Immature natural killer cell (primary cell): ENCODE data around the gene IFIT3. TPM values are rescaled to one million over a fixed set of nuclear protein-coding genes. Genes with fewer than 3 reads are reported as not detected.

ENCODE experiments used
- DNase-seq, 3 donors: peaks; one replicate each; pipeline ENCODE4 v3.0.0; 2022; ENCODE audit warnings: mixed read lengths in 1 of 3
- H3K27ac Mint-ChIP-seq, 6 donors: one replicate each; pipeline ENCODE4 v1.8.0; 2020; ENCODE audit warnings: mixed read lengths in 6 of 6, mild to moderate bottlenecking in 5 of 6, inconsistent platforms in 4 of 6, moderate library complexity in 3 of 6
- H3K27me3 Mint-ChIP-seq, 3 donors: one replicate each; pipeline ENCODE4 v1.8.0; 2020 to 2021; ENCODE audit warnings: low read depth in 3 of 3, mild to moderate bottlenecking in 3 of 3, mixed read lengths in 3 of 3, moderate library complexity in 3 of 3, inconsistent platforms in 1 of 3
- H3K36me3 Mint-ChIP-seq, 3 donors: one replicate each; pipeline ENCODE4 v1.8.0; 2020; ENCODE audit warnings: mixed read lengths in 3 of 3, inconsistent platforms in 2 of 3, mild to moderate bottlenecking in 2 of 3
- H3K4me1 Mint-ChIP-seq, 2 donors: one replicate each; pipeline ENCODE4 v1.8.0; 2020; ENCODE audit warnings: inconsistent platforms in 2 of 2, mild to moderate bottlenecking in 2 of 2, mixed read lengths in 2 of 2, moderate library complexity in 1 of 2
- H3K4me3 Mint-ChIP-seq, 5 donors: one replicate each; pipeline ENCODE4 v1.8.0; 2020; ENCODE audit warnings: mild to moderate bottlenecking in 5 of 5, mixed read lengths in 5 of 5, inconsistent platforms in 3 of 5, moderate library complexity in 3 of 5
- H3K9me3 Mint-ChIP-seq, 6 donors: one replicate each; pipeline ENCODE4 v1.8.0; 2020; ENCODE audit warnings: mild to moderate bottlenecking in 6 of 6, mixed read lengths in 6 of 6, inconsistent platforms in 4 of 6, moderate library complexity in 3 of 6
- polyA plus RNA-seq, 3 donors: library from polyadenylated mRNA; unstranded; fragments of 300-500 nt; fragmentation: Illumina TruSeq; gene quantifications; one replicate each; pipeline ENCODE4 v1.2.3, GENCODE V29; 2021

IFIT3 gene
- polyA plus RNA-seq, 3 donors from 2014 or later: 8.2 to 23.8 (median 12.5) TPM

GRCh38 chr10:89360157-89360556, 32.4 kb downstream of the IFIT3 start:
- H3K27ac Mint-ChIP-seq: no peak overlapping the region
- no peaks in the 10 kb centered on the region for H3K4me1 Mint-ChIP-seq
- DNase-seq: no peak
- no peak overlapping the region for H3K4me3 Mint-ChIP-seq
- H3K27me3 Mint-ChIP-seq: peaks cover 0 to 5% (median 2%) of the 10 kb centered on the region in 3 donors
- H3K36me3 Mint-ChIP-seq: peaks cover 0 to 6% (median 0%) of the 10 kb centered on the region in 3 donors
- H3K9me3 Mint-ChIP-seq: no peaks in the 10 kb centered on the region

GRCh38 chr10:89362929-89363328, 35.1 kb downstream of the IFIT3 start:
- Mint-ChIP-seq H3K4me3 (no peak overlapping the region), H3K4me1 (peaks cover 10 to 13% of the 10 kb centered on the region in 2 donors), H3K9me3 (no peaks in the 10 kb centered on the region), H3K36me3 (peaks cover 0 to 6% (median 0%) of the 10 kb centered on the region in 3 donors), H3K27me3 (peaks cover 0 to 8% (median 2%) of the 10 kb centered on the region in 3 donors), H3K27ac (no peak overlapping the region)
- DNase-seq: no peak

- Mint-ChIP-seq H3K27me3 (peaks cover 0 to 8% (median 2%) of the 10 kb centered on the region in 3 donors), H3K4me1 (peaks cover 18 to 23% of the 10 kb centered on the region in 2 donors)
Measured at GRCh38 chr10:89363729-89364442, 36.1 kb downstream of the IFIT3 start.

GRCh38 chr10:89364531-89364930, 36.7 kb downstream of the IFIT3 start:
- peaks cover 0 to 6% (median 0%) of the 10 kb centered on the region in 3 donors for H3K36me3 Mint-ChIP-seq
- peaks cover 23 to 29% of the 10 kb centered on the region in 2 donors for H3K4me1 Mint-ChIP-seq
- H3K27ac Mint-ChIP-seq: no peak overlapping the region
- no peaks in the 10 kb centered on the region for H3K9me3 Mint-ChIP-seq
- H3K4me3 Mint-ChIP-seq: no peak overlapping the region
- H3K27me3 Mint-ChIP-seq: peaks cover 0 to 6% (median 2%) of the 10 kb centered on the region in 3 donors
- no peak for DNase-seq

More at GRCh38 chr10:89363729-89364442, 36.1 kb downstream of the IFIT3 start:
- no peak overlapping the region for H3K4me3 Mint-ChIP-seq
- no peak for DNase-seq
- no peak overlapping the region for H3K27ac Mint-ChIP-seq
- peaks cover 0 to 6% (median 0%) of the 10 kb centered on the region in 3 donors for H3K36me3 Mint-ChIP-seq
- no peaks in the 10 kb centered on the region for H3K9me3 Mint-ChIP-seq

GRCh38 chr10:89367529-89367928, 39.7 kb downstream of the IFIT3 start:
- H3K9me3 Mint-ChIP-seq: no peaks in the 10 kb centered on the region
- H3K27me3 Mint-ChIP-seq: peaks cover 0 to 6% (median 4%) of the 10 kb centered on the region in 3 donors
- peak; percentile 66 to 77 (median 71) for DNase-seq
- peaks cover 23 to 29% of the 10 kb centered on the region in 2 donors for H3K4me1 Mint-ChIP-seq
- peak overlapping the region; percentile 7 to 77 (median 56) for H3K27ac Mint-ChIP-seq
- H3K36me3 Mint-ChIP-seq: no peaks in the 10 kb centered on the region
- peak overlapping the region; percentile 3 to 64 (median 15) for H3K4me3 Mint-ChIP-seq

GRCh38 chr10:89368129-89368528, 40.3 kb downstream of the IFIT3 start:
- Mint-ChIP-seq H3K4me3 (peak overlapping the region in 3 of 5 donors; percentile 3 to 64 (median 52)), H3K4me1 (peaks cover 23 to 29% of the 10 kb centered on the region in 2 donors), H3K27ac (peak overlapping the region; percentile 7 to 77 (median 56)), H3K36me3 (no peaks in the 10 kb centered on the region), H3K27me3 (peaks cover 0 to 6% (median 6%) of the 10 kb centered on the region in 3 donors), H3K9me3 (no peaks in the 10 kb centered on the region)
- DNase-seq: no peak

GRCh38 chr10:89369156-89370105, 41.6 kb downstream of the IFIT3 start:
- DNase-seq: no peak
- H3K27ac Mint-ChIP-seq: peak overlapping the region in 1 of 6 donors; percentile 67
- peaks cover 0 to 6% (median 6%) of the 10 kb centered on the region in 3 donors for H3K27me3 Mint-ChIP-seq
- H3K4me1 Mint-ChIP-seq: peaks cover 23 to 29% of the 10 kb centered on the region in 2 donors
- peak overlapping the region in 1 of 5 donors; percentile 1 for H3K4me3 Mint-ChIP-seq
- no peaks in the 10 kb centered on the region for H3K36me3 Mint-ChIP-seq
- no peaks in the 10 kb centered on the region for H3K9me3 Mint-ChIP-seq

- DNase-seq: no peak
- H3K27ac Mint-ChIP-seq: no peak overlapping the region
- H3K9me3 Mint-ChIP-seq: no peaks in the 10 kb centered on the region
- no peak overlapping the region for H3K4me3 Mint-ChIP-seq
- H3K4me1 Mint-ChIP-seq: peaks cover 23 to 29% of the 10 kb centered on the region in 2 donors
- H3K36me3 Mint-ChIP-seq: no peaks in the 10 kb centered on the region
- peaks cover 2 to 6% (median 6%) of the 10 kb centered on the region in 3 donors for H3K27me3 Mint-ChIP-seq
Measured at GRCh38 chr10:89371079-89371478, 43.3 kb downstream of the IFIT3 start.

- Mint-ChIP-seq H3K36me3 (no peaks in the 10 kb centered on the region), H3K4me3 (no peak overlapping the region), H3K27me3 (peaks cover 2 to 6% (median 6%) of the 10 kb centered on the region in 3 donors), H3K27ac (no peak overlapping the region), H3K4me1 (peaks cover 20 to 26% of the 10 kb centered on the region in 2 donors), H3K9me3 (no peaks in the 10 kb centered on the region)
- DNase-seq: no peak
Measured at GRCh38 chr10:89371987-89372386, 44.2 kb downstream of the IFIT3 start.

GRCh38 chr10:89373916-89374711, 46.3 kb downstream of the IFIT3 start:
- Mint-ChIP-seq H3K4me1 (peaks cover 3 to 5% of the 10 kb centered on the region in 2 donors), H3K36me3 (no peaks in the 10 kb centered on the region), H3K9me3 (no peaks in the 10 kb centered on the region), H3K4me3 (no peak overlapping the region), H3K27me3 (peaks cover 2 to 6% (median 4%) of the 10 kb centered on the region in 3 donors), H3K27ac (no peak overlapping the region)
- no peak for DNase-seq

GRCh38 chr10:89374713-89375141, 46.9 kb downstream of the IFIT3 start:
- no peak for DNase-seq
- no peak overlapping the region for H3K4me3 Mint-ChIP-seq
- H3K9me3 Mint-ChIP-seq: no peaks in the 10 kb centered on the region
- H3K27ac Mint-ChIP-seq: no peak overlapping the region
- H3K36me3 Mint-ChIP-seq: no peaks in the 10 kb centered on the region
- H3K4me1 Mint-ChIP-seq: no peaks in the 10 kb centered on the region
- peaks cover 2 to 6% (median 4%) of the 10 kb centered on the region in 3 donors for H3K27me3 Mint-ChIP-seq

GRCh38 chr10:89377705-89378637, 50.2 kb downstream of the IFIT3 start, which contains the start of gene IFIT1B:
Gene IFIT1B, plus strand, starts transcription at chr10:89378056. Its CDS starts 80 bp downstream, at chr10:89378136.
- Mint-ChIP-seq H3K4me3 (no peak within 1 kb of the TSS), H3K4me1 (no peaks in the 10 kb centered on the region), H3K36me3 (no peaks in the 10 kb centered on the region), H3K9me3 (no peaks in the 10 kb centered on the region), H3K27me3 (peaks cover 0 to 2% (median 2%) of the 10 kb centered on the region in 3 donors), H3K27ac (no peak within 1 kb of the TSS)
- no peak for DNase-seq
